Endodermal cell (in vitro differentiated cells): ENCODE measurements around the gene KCNJ9. TPM values are rescaled to one million over a fixed set of nuclear protein-coding genes. Genes with fewer than 3 reads are reported as not detected.

ENCODE experiments used
- DNase-seq: peaks from one replicate; pipeline ENCODE4 v3.0.0-alpha.2; 2017
- H3K27ac ChIP-seq: 2 replicates; pipeline ENCODE4 v1.5.1; 2013; ENCODE audit warnings: mild to moderate bottlenecking, low read depth, low read length, moderate library complexity
- H3K27me3 ChIP-seq: 2 replicates; pipeline ENCODE4 v1.6.1; 2013; ENCODE audit warnings: mild to moderate bottlenecking, low read length, moderate library complexity; ENCODE audit not compliant: insufficient read depth, control insufficient read depth, poor library complexity, severe bottlenecking
- H3K36me3 ChIP-seq: 2 replicates; pipeline ENCODE4 v1.7.0; 2013; ENCODE audit warnings: mild to moderate bottlenecking, low read length, moderate library complexity; ENCODE audit not compliant: control insufficient read depth, insufficient read depth
- H3K4me1 ChIP-seq: one replicate; pipeline ENCODE4 v1.7.0; 2013; ENCODE audit warnings: low read length; ENCODE audit not compliant: control insufficient read depth, insufficient read depth
- H3K4me3 ChIP-seq: 2 replicates; pipeline ENCODE4 v1.5.1; 2013; ENCODE audit warnings: mild to moderate bottlenecking, low read length, moderate library complexity
- H3K9ac ChIP-seq: 2 replicates; pipeline ENCODE4 v1.6.1; 2013; ENCODE audit warnings: mild to moderate bottlenecking, low read length, moderate library complexity; ENCODE audit not compliant: poor library complexity, severe bottlenecking; ENCODE audit errors: extremely low read depth
- H3K9me3 ChIP-seq: 2 replicates; pipeline ENCODE4 v1.6.1; 2013; ENCODE audit warnings: mild to moderate bottlenecking, low read length, moderate library complexity; ENCODE audit not compliant: control insufficient read depth
- H3K27ac Mint-ChIP-seq: 2 replicates; pipeline ENCODE4 v1.8.0; 2020; ENCODE audit warnings: mixed read lengths
- H3K27me3 Mint-ChIP-seq: 2 replicates; pipeline ENCODE4 v1.8.0; 2021; ENCODE audit warnings: mild to moderate bottlenecking, mixed read lengths; ENCODE audit not compliant: insufficient read depth
- H3K36me3 Mint-ChIP-seq: 2 replicates; pipeline ENCODE4 v1.8.0; 2020; ENCODE audit warnings: low read depth, mixed read lengths
- H3K4me1 Mint-ChIP-seq: 2 replicates; pipeline ENCODE4 v1.8.0; 2020; ENCODE audit warnings: mixed read lengths
- H3K4me3 Mint-ChIP-seq: 2 replicates; pipeline ENCODE4 v1.8.0; 2020; ENCODE audit warnings: mild to moderate bottlenecking, moderate library complexity, mixed read lengths
- H3K9me3 Mint-ChIP-seq: 2 replicates; pipeline ENCODE4 v1.8.0; 2020; ENCODE audit warnings: mild to moderate bottlenecking, mixed read lengths
- CTCF ChIP-seq: fragments of 200-600 bp; sonication (generic); conservative IDR thresholded peaks from 2 replicates; pipeline ENCODE4 v1.5.0; 2021; ENCODE audit warnings: antibody characterized with exemption, mild to moderate bottlenecking
- WGBS, 2 experiments: methylation state at CpG; one replicate each; pipeline versions ENCODE4 v1.1.5 to v1.1.7; 2013; ENCODE audit warnings: missing lambda C conversion rate in 2 of 2, mixed read lengths in 1 of 2; ENCODE audit not compliant: insufficient coverage in 1 of 2, insufficient read length in 1 of 2; 5-methylcytosine and 5-hydroxymethylcytosine counted together
- total RNA-seq, 2 donors: library from RNA; stranded (reverse); fragmentation: NEBNext Ultra II Directional in 1 of 2; extraction: Animal tissue kit (Norgen Biotek cat#: 25700) in 1 of 2; gene quantifications; 2 replicates in 1 of 2; 3 replicates in 1 of 2; pipeline ENCODE4 v1.2.1, GENCODE V29; 2021

The KCNJ9 gene
- total RNA-seq, 2 donors from 2014 or later: not detected

GRCh38 chr1:160069460-160070231 is 11.7 kb upstream of the KCNJ9 start, which contains the start of gene KCNJ10:
TSS of gene KCNJ10 (minus strand) at chr1:160070160. CDS start at chr1:160042532, 27,628 bp downstream.
- peak within 1 kb of the TSS; percentile 3 for H3K9ac ChIP-seq
- peaks cover 70% of the 10 kb centered on the region for H3K27me3 Mint-ChIP-seq
- peaks cover 12% of the 10 kb centered on the region for H3K4me1 ChIP-seq
- H3K36me3 ChIP-seq: no peaks in the 10 kb centered on the region
- H3K9me3 ChIP-seq: no peaks in the 10 kb centered on the region
- peaks cover 35% of the 10 kb centered on the region for H3K27me3 ChIP-seq
- peak within 1 kb of the TSS; percentile 69 for H3K4me3 Mint-ChIP-seq
- peak within 1 kb of the TSS; percentile 79 for H3K4me3 ChIP-seq
- H3K27ac Mint-ChIP-seq: no peak within 1 kb of the TSS
- no peaks in the 10 kb centered on the region for H3K36me3 Mint-ChIP-seq
- no peak for DNase-seq
- 17 to 54% methylated on average over 8 to 32 of the region's 32 CpGs for WGBS, 2 experiments
- H3K4me1 Mint-ChIP-seq: peaks cover 20% of the 10 kb centered on the region
- no peak for TF ChIP-seq CTCF
- no peaks in the 10 kb centered on the region for H3K9me3 Mint-ChIP-seq
- no peak within 1 kb of the TSS for H3K27ac ChIP-seq

- H3K36me3 Mint-ChIP-seq: no peaks in the 10 kb centered on the region
- H3K27ac Mint-ChIP-seq: no peak overlapping the region
- no peaks in the 10 kb centered on the region for H3K36me3 ChIP-seq
- H3K27ac ChIP-seq: no peak overlapping the region
- DNase-seq: peak; percentile 97
- H3K4me3 ChIP-seq: peak overlapping the region; percentile 79
- no peaks in the 10 kb centered on the region for H3K9me3 Mint-ChIP-seq
- H3K4me3 Mint-ChIP-seq: peak overlapping the region; percentile 69
- no peak for TF ChIP-seq CTCF
- peaks cover 74% of the 10 kb centered on the region for H3K27me3 Mint-ChIP-seq
- peaks cover 44% of the 10 kb centered on the region for H3K27me3 ChIP-seq
- H3K4me1 Mint-ChIP-seq: peaks cover 20% of the 10 kb centered on the region
- H3K9me3 ChIP-seq: no peaks in the 10 kb centered on the region
- peaks cover 12% of the 10 kb centered on the region for H3K4me1 ChIP-seq
- peak overlapping the region; percentile 3 for H3K9ac ChIP-seq
- 3 to 4% methylated on average over 21 to 46 of the region's 46 CpGs for WGBS, 2 experiments
Observed at GRCh38 chr1:160070243-160071163, 10.8 kb upstream of the KCNJ9 start.

- peaks cover 50% of the 10 kb centered on the region for H3K27me3 ChIP-seq
- no peaks in the 10 kb centered on the region for H3K36me3 ChIP-seq
- peaks cover 12% of the 10 kb centered on the region for H3K4me1 ChIP-seq
- H3K27me3 Mint-ChIP-seq: peaks cover 75% of the 10 kb centered on the region
- H3K9ac ChIP-seq: no peak overlapping the region
- H3K4me1 Mint-ChIP-seq: peaks cover 20% of the 10 kb centered on the region
- H3K27ac Mint-ChIP-seq: no peak overlapping the region
- no peak overlapping the region for H3K4me3 Mint-ChIP-seq
- WGBS, 2 experiments: 93% methylated on average over 5 of the region's 5 CpGs
- H3K4me3 ChIP-seq: peak overlapping the region; percentile 79
- TF ChIP-seq CTCF: no peak
- no peak overlapping the region for H3K27ac ChIP-seq
- DNase-seq: no peak
- no peaks in the 10 kb centered on the region for H3K36me3 Mint-ChIP-seq
- no peaks in the 10 kb centered on the region for H3K9me3 ChIP-seq
- no peaks in the 10 kb centered on the region for H3K9me3 Mint-ChIP-seq
Observed at GRCh38 chr1:160071289-160071688, 10.0 kb upstream of the KCNJ9 start.
